ENCODE results near the gene TEDC1.

The TEDC1 gene

DNA sequence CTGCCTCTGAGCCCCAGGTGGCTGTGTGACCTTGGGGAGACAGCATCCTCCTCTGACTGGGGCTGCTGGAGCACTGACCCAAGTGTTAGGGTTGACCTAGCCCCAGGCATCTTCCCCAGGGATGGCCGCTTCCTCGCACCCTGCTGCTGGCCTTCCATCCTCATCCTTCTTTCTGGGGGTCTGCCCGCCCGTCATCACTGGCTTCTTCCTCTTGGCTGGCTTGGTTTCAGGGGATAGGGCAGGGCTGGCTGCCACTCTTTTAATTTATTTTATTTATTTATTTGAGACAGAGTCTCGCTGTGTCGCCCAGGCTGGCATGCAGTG is 3.5 kb downstream of the TEDC1 start:
- FAIRE-seq = no peak

DNA sequence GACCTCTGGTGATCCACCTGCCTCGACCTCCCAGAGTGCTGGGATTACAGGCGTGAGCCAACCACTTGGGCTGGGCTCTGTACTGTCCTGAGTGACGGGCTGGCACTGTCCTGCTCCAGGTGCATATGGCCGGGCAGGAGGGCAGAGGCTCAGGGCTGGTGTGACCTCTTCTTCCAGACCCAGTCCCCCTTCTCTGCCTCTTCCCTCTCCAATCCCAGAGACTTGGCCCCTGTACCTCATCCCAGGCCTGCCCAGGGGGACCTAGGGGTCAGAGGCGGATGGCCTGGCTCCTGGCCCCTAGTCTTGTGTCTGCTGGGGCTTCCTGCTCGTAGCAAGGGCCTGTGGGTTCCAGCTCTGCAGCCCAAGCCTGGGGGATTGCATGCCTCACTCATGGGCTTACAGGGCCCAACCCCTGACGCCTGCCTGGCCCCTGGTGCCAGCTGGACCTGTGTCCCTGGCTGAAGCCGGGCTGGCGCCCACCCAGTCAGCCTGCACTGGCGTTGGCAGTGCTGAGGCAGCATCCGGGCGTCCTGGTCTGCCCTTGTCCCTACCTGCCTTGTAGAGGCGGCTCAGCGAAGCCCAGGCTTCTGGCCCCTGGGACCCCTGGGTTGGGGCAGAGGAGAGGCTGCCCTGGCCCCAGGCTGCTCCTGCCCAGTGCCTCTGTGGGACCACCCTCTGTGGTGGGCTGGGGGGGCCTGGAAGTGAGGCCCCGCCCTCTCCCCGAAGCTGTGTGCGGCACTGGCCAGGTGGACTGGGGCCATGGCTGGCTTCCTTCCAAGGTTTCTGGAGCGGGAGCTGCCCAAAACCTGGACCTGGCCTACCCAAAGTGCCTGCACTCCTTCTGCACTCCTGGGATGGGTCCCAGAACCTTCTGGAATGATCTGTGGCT is 4.3 kb downstream of the TEDC1 start:
- FAIRE-seq = no peak
- DNase-seq (ENCODE audit: extremely low spot score, insufficient read length, low read depth) = no peak

More for the DNA sequence above, 3.5 kb downstream of the TEDC1 start:
- DNase-seq (ENCODE audit: extremely low spot score, insufficient read length, low read depth) = no peak

DNA sequence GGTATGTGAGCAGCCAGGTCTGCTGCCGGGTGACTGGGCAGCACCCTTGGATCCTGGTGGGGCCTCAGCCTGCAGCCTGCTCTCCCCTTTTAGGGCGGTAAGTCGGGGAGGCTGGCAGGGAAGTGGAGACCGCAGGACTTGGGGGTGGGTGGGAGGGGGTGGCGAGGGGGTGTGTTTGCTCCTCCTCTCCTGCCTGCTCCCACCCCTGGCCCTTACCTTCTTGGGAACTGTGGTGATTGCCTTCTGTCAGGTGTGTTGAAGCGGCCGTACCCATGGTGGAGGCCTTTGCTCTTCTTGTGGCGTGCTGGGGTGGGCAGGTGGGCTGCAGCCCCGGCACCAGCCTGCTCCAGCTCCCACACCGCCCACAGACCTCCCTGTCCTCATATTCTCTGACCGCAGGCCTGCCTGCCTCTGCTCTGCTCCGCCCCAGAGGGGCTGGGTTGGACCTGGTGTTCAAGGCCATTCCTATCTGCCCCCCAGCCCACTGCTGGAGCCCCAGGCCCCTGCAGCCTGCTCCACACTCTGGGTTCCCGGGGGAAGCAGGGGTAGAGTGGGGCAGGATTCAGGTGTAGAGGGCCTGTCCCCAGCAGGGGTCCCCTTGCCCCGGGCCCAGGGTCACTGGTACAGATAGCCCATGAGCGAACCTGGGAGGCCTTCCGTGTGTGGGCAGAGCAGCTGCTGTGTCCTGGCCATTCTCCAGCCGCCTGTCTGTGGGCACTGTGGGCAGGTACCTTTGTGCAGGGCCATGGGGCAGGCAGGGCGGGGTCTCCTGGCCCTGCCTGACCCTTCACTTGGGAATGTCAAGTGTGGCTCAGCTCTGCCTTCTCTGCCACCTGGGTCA is 5.2 kb downstream of the TEDC1 start:
- DNase-seq (ENCODE audit: extremely low spot score, insufficient read length, low read depth) (no peak), FAIRE-seq (no peak)

DNA sequence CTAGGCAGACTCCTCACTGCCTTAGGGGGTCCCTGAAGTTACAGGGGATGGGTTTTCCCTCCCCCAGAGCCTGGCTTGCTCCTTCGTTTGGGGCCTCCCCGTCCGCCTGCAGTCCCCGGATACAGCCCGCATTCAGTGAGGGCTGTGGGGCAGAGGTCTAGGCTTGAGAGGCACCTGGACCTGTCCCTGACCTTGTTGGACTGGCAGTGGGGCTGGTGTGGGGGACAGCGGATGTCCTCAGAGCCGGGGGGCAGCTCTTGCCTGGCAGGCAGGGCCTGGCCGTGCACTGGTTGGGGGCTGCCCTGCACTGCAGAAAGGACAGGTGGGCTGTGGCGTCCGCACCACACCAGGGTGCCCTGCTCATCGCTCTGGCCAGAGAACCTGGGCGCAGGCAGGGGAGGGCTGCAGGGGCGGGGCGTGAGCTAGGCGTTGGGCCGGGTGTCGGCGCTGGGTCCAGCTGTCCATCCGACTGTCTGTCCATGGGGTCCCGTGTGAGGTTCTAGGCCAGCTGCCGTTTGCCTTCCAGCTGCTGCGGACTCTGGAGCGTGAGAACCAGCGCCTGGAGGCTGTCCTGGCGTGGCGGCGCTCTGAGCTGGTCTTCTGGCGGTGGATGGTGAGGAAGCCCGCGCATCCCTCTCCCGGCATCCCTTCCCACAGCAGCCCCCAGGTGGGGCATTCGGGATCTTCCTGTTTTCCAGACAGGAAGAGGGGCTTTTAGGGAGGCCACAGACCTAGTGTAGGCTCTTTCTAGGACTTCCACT is 6.0 kb downstream of the TEDC1 start:
- DNase-seq (ENCODE audit: extremely low spot score, insufficient read length, low read depth) (no peak), FAIRE-seq (no peak)

DNA sequence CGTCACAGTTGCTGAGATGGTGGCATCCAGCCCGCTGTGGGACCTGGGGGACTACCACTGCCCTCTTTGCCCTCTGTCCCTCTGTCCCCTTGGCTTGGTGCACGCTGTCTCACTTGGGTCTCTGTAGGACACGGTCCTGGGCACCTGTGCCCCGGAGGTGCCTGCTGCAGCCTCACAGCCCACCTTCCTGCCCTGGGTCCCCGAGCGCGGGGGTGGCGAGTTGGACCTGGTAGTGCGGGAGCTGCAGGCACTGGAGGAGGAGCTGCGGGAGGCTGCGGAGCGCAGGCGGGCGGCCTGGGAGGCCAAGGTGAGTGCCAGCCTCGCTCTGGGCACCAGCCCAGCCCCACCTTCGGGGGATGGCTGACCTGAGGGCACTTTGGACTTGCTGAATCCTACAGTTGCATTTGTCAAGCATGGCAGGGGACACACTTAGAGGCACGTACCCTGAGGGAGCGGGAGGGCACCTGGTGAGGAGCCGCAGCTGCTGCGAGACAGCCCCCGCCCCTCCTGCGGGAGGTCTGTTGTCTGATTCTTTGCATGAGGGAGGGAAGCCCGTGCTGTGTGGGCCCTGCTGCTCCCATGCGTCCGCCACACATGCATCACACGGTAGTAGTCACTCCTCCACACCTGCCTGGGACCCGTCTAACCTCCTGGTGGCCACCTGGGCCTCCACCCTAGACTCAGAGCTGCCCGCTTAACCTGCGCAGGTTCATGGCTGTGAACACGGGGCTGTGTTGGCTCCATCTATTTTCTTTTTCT is 6.8 kb downstream of the TEDC1 start:
- no peak for FAIRE-seq

DNA sequence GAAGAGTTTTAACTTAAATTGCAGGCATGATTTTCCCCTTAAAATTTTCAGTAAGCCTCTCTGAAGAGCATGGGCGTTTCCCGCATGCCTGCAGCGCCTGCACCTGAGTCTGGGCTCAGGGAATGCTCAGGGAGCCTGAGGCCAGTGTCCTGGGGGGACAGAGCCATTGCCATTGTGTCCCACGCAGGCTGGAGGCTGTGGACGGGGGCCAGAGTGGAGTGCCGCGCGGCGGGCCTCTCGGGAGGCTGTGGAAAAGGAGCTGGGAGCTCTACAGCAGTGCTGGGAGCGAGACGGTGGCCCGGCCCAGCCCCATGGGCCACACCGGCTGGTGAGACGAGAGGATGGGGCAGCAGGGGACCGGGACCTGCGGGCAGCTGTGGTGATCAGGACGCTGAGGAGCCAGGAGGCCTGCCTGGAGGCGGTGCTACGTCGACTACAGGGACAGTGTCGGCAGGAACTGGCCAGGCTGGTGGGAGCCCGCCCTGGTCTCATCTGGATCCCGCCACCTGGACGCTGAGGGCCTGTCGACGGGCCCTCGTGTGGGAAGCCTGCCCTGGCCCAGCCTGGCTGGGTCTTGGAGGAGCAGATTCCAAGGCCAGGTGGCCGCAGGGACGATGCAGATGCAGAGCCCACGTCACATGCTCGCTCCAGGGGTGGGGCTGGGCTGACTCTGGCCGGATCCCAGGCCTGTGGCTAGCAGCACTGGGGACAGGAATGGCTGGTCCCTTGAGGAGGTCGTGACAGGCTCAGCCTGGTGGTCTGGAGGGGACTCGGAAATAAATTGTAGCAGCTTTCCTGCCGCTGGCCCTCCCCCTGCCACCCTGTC is 7.6 kb downstream of the TEDC1 start:
- no peak for DNase-seq (ENCODE audit: extremely low spot score, insufficient read length, low read depth)
- no peak for FAIRE-seq

More for the DNA sequence above, 6.8 kb downstream of the TEDC1 start:
- no peak for DNase-seq (ENCODE audit: extremely low spot score, insufficient read length, low read depth)

DNA sequence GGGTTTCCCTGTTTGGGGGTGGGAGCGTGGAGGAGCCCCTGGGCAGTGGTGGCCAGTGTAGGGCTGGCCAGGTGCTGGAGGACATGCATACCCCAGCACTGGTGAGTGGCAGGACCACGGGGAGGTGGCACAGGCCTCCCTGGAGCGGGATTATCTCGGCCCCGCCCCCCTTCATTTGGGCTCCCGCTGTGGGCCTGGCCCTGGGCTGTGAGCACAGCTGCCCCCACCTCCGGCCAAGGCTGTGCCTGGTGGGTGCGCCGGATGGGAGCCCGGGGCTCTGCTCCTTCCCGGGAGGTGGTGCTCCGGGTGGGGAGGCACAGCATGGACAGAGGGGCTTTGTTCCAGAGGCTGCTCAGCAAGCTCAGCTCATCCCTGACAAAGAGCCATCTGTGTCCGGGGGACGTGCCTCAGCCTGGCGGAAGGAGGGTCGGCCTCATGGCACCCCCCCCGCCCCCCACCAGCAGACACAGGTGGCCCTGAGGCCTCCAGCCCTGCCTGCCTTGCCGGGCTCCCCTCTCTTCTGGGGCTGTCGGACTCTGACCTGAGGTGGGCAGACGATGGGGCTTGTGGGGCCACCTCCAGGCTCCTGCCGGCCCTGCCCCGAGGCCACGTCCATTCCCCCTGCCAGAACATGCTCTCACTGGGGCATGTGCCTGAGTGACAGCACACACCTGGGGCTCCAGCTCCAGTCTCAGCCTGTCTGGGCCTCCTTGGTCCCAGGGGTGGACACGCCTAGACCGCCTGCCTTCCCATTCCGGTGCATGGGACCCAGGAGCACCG is 8.4 kb downstream of the TEDC1 start:
- FAIRE-seq (no peak), DNase-seq (ENCODE audit: extremely low spot score, insufficient read length, low read depth) (no peak)

DNA sequence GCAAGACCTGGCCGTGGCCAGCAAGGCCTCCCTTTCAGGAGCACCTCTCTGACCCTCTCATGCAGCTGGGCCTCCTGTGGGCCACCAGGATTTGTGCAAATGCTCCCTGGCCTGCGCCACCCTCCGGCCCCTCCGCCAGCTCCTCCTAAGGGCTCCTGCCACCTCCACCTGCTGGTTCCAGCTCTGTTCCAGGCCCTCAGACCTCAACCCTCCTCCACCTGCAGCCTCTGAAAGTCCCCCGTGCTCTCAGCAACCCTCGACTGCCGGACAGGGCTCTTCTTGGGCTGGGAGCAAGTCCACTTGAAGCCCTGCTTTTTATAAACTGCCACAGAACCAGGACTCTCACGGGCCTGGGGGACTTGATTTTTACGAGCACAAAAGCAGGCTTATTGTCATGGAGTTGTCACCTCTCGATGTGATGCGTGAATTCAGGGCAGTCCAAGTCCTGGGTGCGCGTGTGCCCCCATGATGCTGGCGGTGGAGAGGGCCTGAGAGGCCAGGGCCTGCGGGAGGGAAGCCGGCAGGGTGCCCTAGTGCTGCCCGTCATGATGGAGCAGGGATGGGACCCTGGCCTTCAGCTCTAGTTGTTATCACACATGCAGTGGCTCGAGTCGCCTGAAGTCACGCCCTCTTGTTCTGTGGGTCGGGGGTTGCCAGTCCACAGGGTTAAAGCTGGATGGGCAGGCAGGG is 9.1 kb downstream of the TEDC1 start:
- no peak for DNase-seq (ENCODE audit: extremely low spot score, insufficient read length, low read depth)
- no peak for FAIRE-seq

DNA sequence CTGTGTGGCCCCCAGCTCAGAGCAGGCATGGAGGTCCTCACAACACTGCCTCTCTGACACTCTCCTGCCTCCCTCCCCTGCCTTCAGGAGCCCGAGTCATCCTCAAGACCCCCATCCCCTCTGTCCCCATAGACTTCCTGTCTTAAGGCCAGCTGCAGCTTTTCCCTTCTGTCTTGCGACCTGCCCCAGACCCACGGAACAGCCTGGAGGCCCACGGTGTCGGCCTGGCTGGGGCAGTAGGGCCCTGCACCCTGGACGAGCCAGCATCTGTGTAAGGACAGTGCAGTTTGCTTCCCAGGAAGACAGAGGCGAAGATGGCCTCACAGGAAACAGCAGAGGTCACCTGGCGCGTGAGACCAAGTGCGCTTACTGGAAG is 9.7 kb downstream of the TEDC1 start:
- no peak for FAIRE-seq
- DNase-seq (ENCODE audit: extremely low spot score, insufficient read length, low read depth) = no peak

DNA sequence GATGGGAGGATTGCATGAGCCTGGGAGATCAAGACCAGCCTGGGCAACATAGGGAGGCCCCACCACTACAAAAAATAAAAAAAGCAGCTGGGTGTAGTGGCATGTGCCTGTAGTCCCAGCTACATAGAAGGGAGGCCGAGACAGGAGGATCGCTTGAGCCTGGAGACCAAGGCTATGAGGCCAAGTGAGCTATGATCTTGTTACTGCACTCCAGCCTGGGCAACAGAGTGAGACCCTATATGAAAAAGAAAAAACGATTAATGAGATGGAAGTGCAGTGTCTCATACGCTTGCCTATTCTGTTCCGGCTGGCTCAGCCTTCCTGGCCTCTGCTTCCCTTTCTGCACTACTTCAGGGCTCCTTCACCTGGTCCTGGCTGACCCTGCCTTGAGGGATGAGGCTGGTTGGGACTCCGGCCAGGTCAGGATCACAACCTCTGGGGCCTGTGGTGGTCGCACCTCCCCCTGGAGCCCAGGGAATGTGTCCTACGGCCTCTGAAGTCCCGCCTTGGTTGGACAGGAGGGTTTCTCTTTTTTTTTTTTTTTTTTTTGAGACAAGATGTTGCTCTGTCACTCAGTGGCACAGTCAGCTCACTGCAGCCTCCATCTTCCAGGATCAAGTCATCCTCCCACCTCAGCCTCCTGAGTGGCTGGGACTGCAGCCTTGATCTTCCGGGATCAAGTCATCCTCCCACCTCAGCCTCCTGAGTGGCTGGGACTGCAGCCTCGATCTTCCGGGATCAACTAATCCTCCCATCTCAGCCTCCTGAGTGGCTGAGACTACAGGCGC is 10.7 kb downstream of the TEDC1 start:
- DNase-seq (ENCODE audit: extremely low spot score, insufficient read length, low read depth) (no peak), FAIRE-seq (no peak)

DNA sequence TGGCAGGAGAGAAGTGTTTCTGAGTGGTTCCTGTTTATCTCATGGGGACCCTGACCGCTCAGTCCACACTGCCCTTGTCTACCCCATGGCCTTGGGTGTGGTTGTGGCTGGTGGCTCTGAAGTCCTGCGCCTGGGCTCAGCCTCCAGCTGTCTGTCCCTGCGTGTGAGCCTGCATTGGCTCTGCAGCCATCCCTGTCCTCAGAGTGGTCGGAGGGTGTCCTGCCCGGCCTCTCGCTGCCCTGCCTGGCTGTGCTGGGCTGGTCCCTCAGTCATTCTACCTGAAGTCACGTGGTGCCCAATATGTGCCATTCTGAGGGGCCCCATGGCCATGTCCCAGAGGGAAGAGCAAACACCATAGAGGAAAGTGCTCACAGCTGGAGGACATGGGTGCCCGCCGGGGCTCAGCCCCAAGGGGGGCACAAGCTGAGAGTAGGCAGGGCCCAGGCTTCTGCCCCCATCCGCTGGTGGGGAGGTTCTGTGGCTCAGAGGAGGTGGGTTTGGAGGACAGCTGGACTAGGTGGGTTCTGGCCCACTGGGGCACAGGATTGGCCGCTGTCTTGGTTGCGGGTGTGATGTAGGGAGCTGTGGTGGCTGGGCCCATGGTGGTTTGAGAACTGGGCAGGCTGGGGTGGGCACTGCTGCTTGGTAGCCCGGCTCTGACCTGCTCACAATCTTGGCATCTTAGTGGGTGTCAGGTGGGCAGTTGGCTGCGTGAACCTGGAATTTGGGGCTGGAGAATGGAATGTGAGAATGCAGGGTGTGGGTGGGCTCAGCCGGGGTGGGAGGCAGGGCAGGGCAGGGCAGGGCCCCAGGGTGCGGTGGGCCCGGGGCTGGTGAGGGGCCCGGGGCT is 11.6 kb downstream of the TEDC1 start:
- no peak for DNase-seq (ENCODE audit: extremely low spot score, insufficient read length, low read depth)
- FAIRE-seq = no peak

DNA sequence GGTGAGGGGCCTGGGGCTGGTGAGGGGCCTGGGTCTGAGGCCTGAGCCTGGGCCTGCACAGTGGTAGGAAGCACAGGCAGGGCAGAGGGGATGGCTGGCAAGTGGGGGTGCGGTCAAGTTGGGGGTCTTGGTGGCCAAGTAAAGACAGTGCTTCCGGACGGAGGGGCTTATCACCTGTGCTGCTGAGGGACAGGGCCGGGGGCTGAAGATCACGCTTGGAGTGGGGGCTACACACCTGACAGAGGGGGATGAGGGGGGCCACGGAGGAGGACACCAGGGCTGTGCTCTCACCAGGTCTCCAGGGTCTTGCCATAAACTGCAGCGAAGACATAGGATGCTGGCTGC is 12.2 kb downstream of the TEDC1 start:
- FAIRE-seq (no peak), DNase-seq (ENCODE audit: extremely low spot score, insufficient read length, low read depth) (no peak)

DNA sequence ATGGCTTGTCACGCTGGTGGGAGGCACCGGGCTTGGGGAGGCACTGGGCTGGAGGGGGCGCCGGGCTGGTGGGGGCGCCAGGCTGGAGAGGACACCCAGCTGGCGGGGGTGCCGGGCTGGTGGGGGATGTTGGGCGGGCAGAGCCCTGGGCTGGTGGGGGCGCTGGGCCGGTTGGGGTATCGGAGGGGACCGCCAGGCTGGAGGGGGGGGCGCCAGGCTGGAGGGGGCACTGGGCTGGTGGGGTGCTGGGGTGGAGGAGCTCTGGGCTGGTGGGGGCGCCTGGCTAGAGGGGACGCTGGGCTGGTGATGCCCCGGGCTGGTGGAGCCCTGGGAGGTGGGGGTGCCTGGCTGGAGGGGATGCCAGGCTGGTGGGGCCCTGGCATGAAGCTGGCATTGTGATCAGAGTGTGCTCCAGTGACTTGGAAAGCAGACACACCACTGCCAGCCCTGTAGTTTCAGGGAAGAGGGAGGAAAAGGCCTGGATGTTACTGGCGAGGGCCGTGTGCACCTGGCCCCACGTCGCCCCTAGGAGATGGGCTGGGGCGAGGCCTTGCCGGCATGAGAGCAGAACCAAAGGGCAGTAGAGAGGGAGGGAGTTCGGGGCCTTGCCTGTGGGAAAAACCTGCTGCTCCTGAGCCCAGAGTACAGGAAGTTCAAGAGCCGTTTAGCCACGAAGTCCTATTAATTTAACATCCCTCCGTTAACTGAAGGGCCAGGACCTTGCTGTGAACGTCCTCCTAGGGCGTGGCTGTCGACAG is 13.1 kb downstream of the TEDC1 start:
- FAIRE-seq (no peak), DNase-seq (ENCODE audit: extremely low spot score, insufficient read length, low read depth) (no peak)

DNA sequence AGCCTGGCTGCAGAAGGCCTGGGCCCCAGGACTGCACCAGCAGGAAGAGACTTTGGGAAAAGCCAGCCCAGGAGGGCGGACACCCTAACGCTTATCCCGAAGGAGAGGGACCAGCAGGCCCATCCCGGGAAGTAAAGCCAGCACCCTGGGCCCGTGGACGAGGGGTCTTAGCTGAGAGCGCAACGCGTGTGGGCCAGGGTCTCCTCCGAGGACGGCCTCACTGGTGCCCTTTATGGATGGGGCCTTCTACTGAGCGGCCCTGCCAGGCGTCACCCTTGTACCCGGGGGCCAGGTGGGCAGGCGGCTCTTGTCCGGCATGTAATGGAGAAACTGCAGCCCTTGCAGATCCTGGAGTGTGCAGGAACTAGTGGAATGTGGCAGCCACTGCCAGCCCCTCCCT is 14.1 kb downstream of the TEDC1 start:
- DNase-seq (ENCODE audit: extremely low spot score, insufficient read length, low read depth) (no peak), FAIRE-seq (no peak)

DNA sequence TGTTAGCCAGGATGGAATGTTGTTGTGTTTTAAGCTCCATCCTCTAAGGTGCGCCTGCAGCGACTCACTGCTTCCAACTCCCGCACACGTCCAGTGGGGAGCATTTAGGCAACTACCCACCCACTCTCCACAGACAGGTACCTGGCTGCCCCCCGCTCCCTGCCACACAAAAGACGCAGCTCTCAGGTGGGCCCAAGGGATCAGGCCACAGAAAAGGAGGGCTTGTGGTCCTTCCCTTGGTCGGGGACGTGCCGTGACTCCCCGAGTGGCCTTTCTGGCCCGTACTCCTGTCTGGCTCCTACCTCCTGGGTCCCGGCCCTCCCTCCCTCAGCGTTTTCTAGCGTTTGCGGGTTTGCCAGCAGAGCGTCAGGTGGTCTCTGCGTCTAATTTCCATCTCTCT is 16.2 kb downstream of the TEDC1 start:
- FAIRE-seq = no peak
- DNase-seq (ENCODE audit: extremely low spot score, insufficient read length, low read depth) = no peak

DNA sequence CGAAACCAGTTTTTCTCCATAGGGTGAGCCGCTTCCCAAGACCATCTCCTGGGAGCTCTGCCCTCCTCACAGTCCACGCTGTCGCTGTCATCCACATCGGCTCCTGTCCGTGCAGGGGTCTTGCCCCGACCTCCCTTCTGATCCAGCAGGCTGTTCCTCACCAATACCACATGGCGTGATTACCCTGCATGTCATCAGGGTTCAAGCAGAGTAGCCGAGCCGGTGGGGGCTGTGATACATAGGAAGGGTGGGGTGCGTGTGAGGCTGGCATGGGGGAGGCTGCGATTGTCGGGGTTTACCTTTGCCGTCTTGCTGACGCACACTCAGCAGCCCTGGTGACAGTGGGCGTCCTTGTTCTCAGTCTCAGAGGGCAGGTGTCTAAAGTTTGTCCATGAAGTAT is 17.0 kb downstream of the TEDC1 start:
- DNase-seq (ENCODE audit: extremely low spot score, insufficient read length, low read depth) (no peak), FAIRE-seq (no peak)

Data from GM18507 (cell line).